HG02798 (cell line): Measurements from ENCODE around the gene PIK3R5.

Source experiments
- ATAC-seq: cut with Tn5 transposase; IDR thresholded peaks from one replicate; pipeline ENCODE4 v1.9.1; 2021; ENCODE audit warnings: mild to moderate bottlenecking; ENCODE audit not compliant: unreplicated experiment, poor library complexity

Gene PIK3R5, protein sequence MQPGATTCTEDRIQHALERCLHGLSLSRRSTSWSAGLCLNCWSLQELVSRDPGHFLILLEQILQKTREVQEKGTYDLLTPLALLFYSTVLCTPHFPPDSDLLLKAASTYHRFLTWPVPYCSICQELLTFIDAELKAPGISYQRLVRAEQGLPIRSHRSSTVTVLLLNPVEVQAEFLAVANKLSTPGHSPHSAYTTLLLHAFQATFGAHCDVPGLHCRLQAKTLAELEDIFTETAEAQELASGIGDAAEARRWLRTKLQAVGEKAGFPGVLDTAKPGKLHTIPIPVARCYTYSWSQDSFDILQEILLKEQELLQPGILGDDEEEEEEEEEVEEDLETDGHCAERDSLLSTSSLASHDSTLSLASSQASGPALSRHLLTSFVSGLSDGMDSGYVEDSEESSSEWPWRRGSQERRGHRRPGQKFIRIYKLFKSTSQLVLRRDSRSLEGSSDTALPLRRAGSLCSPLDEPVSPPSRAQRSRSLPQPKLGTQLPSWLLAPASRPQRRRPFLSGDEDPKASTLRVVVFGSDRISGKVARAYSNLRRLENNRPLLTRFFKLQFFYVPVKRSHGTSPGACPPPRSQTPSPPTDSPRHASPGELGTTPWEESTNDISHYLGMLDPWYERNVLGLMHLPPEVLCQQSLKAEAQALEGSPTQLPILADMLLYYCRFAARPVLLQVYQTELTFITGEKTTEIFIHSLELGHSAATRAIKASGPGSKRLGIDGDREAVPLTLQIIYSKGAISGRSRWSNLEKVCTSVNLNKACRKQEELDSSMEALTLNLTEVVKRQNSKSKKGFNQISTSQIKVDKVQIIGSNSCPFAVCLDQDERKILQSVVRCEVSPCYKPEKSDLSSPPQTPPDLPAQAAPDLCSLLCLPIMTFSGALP

DNA sequence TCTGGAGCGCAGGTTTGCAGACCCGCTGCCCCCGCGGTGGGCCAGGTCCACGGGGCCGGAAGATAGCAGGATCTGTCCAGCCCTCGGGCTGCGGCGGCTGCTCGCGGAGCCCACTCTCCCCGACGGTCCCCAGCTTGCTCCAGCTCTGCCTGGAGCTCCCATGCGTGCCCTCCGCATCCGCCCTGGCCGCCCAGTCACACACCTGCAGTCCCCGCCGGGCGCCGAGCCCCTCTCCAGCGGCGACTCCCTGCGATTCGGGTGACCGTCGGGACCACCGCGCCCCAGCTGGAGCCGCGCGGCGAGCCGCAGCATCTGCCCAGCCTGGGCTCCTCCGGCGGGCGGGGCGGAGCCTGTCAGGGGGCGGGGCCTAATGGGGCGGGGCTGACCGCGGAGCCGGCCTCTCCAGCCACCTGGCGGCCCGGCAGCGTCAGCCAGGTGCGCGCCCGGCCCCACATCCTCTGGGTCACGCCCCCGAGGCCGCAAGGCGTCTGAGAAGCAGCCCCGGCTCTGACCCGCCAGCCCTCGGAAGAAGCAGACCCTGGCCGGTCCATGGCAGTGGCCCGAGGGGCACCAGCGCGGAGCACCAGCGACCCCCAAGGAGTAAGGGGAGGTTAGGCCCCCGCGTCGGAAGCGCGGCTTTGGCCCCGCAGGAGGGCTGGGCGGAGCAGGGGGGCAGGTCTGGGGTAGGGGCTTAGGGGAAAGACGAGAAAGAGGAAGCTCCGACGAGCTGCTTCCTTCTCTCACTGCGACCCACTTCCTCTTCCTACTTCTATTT is at the start of gene PIK3R5:
PIK3R5 (minus strand) TSS at position 314 of the 775 bp plus-strand sequence. CDS start 54,213 bp downstream, outside the sequence.
- peak; percentile 80 for ATAC-seq

DNA sequence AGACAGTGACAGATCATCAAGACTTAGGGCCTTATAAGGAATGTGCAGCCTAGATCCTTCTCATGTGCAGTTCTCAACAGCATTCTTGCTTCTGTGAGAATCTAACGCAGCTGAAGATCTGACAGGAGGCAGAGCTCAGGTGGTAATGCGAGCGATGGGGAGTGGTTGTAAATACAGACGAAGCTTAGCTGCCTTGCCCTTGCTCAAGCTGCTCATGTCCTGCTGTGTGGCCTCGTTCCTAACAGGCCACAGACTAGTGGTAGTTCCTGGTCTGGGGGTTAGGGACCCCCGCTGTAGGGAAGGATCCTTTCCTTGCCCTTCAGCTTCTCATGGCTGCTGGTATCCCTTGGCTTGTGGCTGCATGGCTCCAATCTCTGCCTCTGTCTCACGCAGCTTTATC is 45.5 kb upstream of the PIK3R5 start:
- no peak for ATAC-seq

DNA sequence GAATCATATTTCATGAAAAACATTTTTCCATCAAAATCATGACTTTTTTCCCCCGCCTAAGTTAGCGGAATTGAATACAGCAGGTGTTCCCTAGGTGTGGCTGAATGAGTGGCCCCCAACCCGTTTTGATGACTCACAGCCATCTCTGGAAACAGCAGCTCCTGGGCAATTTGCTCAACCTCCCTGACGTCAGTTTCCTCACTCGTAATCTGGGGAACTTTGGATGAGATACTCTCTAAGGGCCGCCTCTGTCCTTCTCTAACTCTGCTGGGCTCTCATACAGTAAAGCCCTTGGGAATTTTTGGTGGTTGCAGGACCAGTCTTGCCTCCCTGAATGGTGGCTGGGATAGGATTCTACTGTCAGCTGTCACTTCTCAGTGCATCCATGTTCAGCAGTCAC is 44.2 kb upstream of the PIK3R5 start:
- no peak for ATAC-seq

DNA sequence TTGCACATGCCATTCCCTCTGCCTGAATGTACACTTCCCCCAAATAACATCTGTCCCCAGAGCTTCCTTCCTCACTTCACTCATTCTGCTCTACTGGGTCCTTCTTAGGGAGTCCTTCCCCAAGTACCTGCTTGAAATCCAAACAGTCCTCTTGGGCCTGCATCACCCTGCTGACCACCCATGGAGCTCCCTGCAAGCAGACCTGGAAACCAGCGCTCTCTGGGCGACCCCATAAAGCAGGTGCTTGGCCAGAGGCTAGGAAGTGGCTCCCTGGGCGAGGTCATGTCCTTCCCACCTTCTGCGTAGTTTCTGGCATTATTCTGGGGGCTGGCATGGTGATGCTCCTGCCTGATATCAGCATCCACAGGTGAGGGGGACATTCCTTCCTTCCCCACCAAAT is 43.6 kb upstream of the PIK3R5 start:
- ATAC-seq = no peak

DNA sequence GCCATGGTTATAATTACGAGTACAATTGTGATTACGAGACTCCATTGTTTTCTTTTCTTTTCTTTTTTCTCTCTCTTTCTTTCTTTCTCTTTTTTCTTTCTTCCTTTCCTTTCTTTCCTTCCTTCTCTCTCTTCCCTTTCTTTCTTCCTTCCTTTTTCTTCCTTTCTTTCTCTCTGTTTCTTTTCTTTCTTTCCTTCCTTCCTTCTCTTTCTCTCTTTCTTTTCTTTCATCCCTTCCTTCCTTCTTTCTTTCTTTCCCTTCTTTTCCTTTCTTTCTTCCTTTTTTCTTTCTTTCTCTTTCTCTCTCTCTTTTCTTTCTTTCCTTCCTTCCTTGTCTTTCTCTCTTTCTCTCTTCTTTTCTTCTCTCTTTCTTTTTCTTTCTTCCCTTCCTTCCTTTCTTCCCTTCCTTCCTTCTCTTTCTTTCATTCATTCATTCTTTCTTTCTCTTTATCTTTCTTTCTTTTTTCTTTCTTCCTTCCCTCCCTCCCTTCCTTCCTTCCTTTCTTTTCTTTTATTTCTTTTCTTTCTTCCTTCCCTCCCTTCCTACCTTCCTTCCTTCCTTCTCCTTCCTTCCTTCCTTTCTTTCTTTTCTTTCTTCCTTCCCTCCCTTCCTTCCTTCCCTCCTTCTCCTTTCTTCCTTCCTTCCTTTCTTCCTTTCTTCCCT is 41.7 kb upstream of the PIK3R5 start:
- no peak for ATAC-seq

DNA sequence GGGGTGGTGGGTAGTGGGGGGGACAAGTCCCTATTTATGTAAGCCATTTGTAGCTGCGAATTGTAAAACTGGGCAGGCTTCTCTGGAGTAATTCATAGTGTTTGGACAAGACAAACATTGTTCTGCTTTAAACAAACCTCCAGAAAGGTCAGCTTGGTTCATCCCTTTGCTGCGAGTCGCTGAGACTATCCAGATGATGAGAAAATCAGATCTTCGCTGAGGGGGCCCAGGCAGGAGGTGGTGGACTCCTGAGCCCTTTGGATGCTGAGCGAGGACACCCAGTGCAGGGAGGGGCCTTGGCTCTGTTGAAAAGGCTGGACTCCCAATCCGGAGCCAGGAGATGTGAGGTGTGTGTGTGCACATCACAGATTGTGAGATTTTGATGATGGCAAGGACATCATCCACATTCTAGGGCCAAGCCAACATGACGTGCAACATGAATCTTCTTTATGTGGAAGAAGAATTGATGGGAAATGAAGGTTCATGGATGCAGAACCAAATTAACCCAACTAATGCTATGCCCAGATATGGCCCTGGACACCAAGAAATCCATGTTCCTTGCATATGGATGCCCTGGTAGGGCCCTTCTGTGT is 40.8 kb upstream of the PIK3R5 start:
- no peak for ATAC-seq

DNA sequence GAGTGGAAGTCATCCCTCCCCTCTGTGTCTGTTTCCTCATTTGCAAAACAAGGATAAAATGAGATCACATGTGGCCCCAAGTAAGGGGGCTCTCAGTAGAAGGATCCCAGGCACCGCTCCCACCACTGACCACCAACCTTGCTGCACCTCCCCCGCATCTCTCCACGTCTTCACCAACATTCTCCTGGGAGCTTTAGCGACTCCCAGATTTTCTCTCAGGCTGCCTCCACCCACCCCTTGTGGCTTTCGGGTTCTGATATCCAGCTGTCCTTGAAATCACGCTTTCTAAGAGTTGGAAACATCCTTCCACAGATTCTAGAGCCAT is 39.4 kb upstream of the PIK3R5 start:
- ATAC-seq = no peak

DNA sequence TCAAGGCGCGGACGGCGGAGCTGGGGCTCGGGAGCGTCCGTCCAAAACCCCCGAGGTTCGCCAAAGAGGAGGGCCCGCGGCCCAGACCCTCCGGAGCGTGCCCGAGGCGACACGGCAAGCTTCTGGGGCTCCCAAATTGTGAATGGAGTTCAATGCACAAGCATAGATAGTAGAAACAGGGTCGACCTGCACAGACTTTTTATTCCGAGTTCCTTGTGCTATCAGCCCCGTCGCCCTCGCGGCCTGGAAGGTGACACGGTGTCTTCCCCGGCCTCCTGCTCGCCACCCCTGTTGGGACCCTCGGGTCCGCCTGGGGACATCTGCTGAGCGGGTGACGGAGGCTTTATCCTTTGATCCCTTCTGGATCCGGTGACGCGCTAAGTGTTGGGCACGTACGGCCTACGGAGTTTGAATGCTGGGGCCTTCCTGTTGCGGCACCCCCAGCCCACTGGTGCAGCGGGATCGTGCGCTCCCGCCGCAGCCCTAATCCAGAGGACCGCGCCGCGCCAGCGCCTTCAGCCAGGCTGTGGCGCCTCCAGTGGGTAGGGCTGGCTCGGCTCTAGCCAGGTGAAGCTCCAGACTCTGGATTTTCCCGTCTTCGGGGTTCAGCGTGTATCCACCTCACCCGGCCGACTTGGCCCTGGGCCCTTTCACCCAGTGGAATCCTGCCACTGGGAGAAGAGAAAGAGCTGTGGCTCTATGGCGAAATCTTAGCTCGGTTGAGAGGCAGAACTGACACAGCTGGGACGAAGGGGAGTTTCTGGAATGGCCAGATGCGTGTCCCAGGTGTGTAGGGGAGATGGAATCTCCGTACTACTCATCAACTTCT is 38.8 kb upstream of the PIK3R5 start:
- ATAC-seq = no peak

DNA sequence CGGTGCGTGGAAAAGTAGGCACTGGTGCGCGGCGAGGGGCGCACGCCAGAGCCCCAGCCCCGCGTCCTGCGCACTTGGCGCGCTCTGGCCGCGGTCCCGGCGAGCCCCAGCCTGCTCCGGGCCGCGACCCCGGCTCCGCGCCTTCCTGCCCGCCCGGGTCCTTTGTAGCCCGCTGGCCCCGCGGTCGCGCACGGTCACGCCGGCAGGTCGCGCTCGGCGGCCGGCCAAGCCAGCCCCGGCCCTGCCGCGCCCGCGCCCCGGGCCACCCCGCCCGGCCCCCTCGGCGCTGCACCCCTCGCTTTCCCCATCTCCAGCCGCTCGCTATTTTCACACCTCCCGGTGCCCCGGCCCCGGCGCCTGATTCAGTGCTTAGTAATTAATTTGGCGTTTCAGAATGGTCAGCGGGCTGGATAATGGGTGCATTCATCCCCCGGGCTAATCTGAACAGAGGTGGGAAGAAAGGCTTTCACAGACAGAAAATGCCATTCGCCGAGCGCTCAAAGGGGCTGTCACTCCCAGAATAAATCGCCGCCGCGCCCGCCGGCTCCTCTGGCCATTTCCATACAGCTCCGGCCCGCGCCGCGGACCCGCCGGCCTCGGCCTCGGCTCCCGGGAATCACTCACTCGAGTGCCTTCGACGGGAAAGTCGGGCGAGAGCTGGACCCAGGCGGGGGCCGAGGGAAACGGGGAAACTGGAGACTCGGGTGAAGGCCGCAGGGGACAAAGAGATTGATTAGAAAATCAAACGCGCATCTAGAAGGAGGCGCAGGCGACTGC is 38.0 kb upstream of the PIK3R5 start:
- ATAC-seq = no peak

DNA sequence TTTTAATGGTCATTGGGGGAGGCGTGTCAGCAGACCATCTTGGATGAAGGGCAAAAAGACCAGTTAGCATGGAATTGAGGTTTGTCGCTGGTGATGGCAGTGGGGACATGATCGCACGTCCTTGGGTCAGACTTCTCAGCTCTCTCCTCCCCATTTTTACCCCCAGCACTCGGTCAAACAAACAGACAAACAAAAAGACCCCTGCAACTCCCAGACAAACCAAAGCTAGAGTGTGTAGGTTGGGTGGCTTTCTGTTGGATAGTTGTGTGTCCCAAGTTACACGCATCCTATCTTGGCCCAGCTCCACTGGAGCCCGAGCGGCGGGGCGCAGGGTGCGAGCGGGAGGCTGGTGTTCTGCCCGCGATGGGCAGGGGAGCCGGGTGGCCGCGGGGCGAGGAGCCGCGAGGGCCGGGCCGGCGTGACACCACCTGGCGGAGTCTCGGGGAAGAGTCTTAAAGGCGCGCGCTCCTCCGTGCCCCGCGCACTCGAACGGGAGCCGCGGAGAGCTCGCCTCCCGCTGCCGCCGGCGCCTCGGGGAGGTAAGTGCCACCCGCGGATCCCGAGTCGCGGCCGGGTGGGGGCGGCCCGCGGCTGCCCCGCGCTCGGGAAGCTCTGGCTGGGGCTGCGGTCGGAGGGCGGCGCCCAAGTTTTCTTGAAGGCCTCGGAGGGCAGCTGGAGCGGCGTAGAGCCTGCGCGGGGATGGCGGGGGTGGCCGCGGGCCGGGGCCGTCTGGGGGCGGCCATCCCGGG is 37.3 kb upstream of the PIK3R5 start:
- ATAC-seq = no peak

DNA sequence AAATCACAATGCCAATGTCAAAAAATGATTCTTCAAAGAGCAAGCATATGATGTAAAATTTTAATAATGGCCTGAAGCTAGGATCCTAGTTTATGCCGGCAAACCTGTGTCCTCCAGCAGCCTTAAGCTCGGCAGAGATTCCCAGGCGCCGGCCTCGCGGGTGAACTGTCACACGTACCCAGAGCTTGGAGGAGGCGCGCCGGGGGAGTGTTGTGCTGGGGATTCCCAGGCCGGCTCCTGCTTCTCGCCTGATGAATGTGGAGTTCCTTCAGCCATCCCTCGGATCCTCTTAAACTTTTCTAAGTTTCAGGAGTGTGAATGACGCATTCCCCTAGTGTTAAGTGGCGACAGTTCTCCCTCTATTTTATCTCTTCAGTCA is 36.7 kb upstream of the PIK3R5 start:
- no peak for ATAC-seq

DNA sequence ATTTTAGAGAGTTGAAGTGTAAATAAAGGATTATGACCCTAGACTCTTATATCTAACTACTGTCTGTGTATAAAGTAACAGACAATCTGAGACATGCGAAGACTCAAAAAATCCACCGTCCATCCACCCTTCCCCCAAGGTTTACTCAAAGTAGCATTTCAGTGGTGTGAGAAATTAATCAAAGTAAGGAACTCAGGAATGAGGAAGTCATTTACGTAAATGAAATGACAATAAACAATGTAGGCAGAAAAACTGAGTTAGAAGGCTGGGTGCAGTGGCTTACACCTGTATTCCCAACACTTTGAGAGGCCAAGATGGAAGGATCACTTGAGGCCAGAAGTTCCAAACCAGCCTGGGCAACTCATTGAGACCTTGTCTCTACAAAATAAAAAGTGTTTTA is 36.1 kb upstream of the PIK3R5 start:
- ATAC-seq = no peak

DNA sequence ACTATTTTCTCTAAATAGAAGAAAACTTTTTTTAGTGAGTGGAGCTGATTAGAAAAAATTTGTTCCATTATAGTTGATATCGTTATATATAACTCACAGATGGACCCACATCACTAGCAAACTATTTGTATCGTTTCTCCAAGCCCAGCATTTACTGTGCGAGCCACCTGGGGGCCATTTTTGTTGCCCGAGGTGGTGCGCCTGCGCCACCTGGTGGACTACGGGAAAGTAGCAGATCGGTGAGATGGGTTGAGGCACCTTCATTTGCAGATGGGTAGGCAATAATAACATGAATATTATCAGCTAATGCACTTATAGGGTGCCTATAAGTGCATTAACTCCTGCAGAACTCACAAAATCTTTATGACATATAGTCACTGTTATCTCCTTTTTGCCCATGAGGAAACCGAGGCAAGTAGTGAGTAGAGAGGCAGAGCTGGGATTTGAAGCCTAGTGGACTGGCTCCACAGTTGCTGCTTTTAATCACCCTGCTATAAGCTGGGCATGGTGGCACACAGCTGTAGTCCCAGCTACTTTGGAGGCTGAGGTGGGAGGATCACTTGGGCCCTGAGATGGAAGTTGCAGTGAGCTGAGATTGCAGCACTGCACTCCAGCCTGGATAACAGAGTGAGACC is 32.6 kb upstream of the PIK3R5 start:
- ATAC-seq = peak; percentile 51

DNA sequence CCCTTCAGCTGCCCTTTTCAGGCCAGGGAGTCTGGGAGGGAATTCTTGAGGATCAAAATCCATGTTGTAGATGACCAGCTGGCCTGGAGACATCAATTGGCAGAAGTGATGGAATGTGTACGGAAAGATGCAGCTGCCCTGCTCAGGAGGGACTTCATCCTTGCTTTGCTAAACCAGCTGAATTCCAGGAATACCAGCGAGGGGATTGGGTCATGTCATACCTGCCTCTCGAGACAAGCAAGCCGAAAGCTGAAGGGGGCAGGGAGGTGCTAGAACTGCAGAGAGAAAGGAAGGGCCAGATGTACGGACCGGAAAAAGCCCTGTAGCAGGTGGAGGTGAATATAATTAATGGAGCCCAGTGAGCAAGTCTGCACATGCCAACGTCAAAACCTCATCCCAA is 30.2 kb upstream of the PIK3R5 start:
- ATAC-seq = no peak

DNA sequence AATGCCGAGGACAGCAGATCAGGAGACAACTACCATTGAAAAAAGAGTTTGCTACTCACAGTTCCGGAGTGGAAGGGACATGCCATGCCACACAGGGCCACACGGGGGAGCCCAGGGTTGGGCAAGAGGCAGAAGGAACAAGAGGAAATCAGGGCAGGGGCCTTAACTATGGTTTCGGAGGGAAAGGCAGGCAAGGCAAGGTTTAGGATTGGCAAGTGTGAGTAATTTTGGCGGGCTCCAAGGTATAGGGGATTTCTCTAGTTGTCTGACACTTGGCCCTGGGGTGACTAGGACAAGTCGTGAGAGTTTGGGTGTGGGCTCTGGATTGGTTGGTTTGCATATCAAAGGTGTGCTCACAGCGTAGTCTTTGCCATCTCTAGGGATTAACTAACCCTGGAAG is 28.8 kb upstream of the PIK3R5 start:
- no peak for ATAC-seq

DNA sequence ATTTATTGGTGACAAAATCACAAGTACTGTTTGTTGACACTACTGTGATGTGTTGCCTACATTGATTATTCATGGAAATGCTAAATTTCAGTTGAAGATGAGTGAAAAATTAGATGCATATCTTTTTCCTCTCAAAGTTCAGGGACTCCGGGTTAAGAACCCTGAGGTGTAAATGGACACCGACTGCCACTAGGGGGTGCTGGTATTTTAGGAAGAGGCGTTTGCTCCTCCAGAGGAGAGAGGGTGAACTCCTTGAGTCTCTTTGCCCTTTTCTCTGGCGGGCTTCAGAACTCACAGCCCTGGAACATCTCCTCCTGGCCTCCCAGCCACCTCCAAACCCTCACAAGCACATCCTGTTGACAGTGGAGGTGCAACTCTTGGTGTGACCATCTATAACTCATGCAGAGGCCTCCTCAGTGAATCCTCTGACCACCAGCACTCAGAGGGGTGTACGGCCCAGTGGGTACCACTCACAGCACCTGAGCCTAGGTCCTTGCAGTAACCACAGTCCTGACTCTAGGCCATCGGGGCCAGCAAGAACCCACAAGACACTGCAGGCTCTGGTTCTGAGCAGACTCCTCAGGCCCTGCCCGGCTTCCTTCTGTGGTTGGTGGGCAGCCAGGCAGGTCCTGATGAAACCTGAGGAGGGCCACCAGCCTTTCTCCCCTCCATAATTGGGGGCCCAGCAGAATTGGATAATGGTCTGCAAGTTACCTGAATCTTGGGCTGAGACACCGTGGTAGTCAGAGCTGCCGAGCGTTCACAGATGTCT is 26.2 kb upstream of the PIK3R5 start:
- ATAC-seq = no peak
